ENCODE data around the gene PPME1. TPM values are rescaled to one million over a fixed set of nuclear protein-coding genes. Genes with fewer than 3 reads are reported as not detected.

The PPME1 gene
- total and polyA plus RNA-seq, 9 of the 15 experiments (the other 6 are each of a cell fraction or from before 2014, with no cell fraction given) = 9.8 to 81.7 (median 37.6) TPM

- TF ChIP-seq MLLT1 (IDR thresholded peaks at IDR 0.05) = no peak
- TF ChIP-seq PHB2 (IDR thresholded peaks at IDR 0.05; ENCODE audit: low read depth) = no peak
- no peak for TF ChIP-seq ZBTB7A (IDR thresholded peaks at IDR 0.05; ENCODE audit: borderline replicate concordance, control insufficient read depth, low read depth, low read length)
- no peak for TF ChIP-seq LCOR (CRISPR knock-in tag; IDR thresholded peaks at IDR 0.05)
- TF ChIP-seq HBP1 (CRISPR knock-in tag; IDR thresholded peaks at IDR 0.05) = no peak
Observed at GRCh38 chr11:74138021-74138420, 33.1 kb upstream of the PPME1 start (continued).

- Histone ChIP-seq H3K9me3 (replicated peaks; ENCODE audit: control insufficient read depth, insufficient read depth, low read depth, low read length) (no peaks in the 10 kb centered on the region), H3K9ac (ENCODE audit: insufficient read depth in 1 of 2, low read depth in 2 of 2, low read length in 2 of 2) (peak overlapping the region in 1 of 2 experiments; percentile 37; a peak in 2 of 4 replicates), H2AFZ (ENCODE audit: low read depth, low read length) (peak overlapping the region; percentile 58), H3K36me3 (ENCODE audit: control insufficient read depth, insufficient read depth, low read length) (peaks cover 29% of the 10 kb centered on the region), H4K20me1 (replicated peaks; ENCODE audit: control insufficient read depth, insufficient read depth, low read length) (no peaks in the 10 kb centered on the region), H3K4me1 (replicated peaks in 1 of 2; ENCODE audit: control insufficient read depth in 2 of 2, insufficient read depth in 2 of 2, low read length in 2 of 2) (peaks cover 0 to 21% of the 10 kb centered on the region in 2 experiments; a peak in 2 of 5 replicates), H3K4me3 (no peak overlapping the region), H3K27me3 (ENCODE audit: control insufficient read depth in 2 of 2, insufficient read depth in 2 of 2, low read length in 2 of 2) (no peaks in the 10 kb centered on the region), H3K9me1 (ENCODE audit: control insufficient read depth, insufficient read depth, low read length) (no peaks in the 10 kb centered on the region), H3K79me2 (ENCODE audit: control insufficient read depth, insufficient read depth, low read length) (no peaks in the 10 kb centered on the region), H3K4me2 (ENCODE audit: insufficient read depth, low read length) (peak overlapping the region; percentile 11), H3K27ac (ENCODE audit: extremely low read depth, low read depth, low read length) (peak overlapping the region; percentile 69)
- POLR2A ChIA-PET = interaction anchor here (3.6 kb wide), 1 partner anchor 11 kb away, joined by 14 read pairs; no protein-coding TSS in a partner anchor
- in situ Hi-C loops (cut with MboI) = no loop called here
- CTCF ChIA-PET (ENCODE audit: low intra/inter-chr PET ratio) = no interaction called here
- FAIRE-seq (peak; percentile 86), ATAC-seq (peak; percentile 92), DNase-seq (ENCODE audit: extremely low read depth in 1 of 4, low spot score in 3 of 4) (peak; percentile 32 to 76 (median 47))
- 10% methylated on average over 2 of the region's 2 CpGs for WGBS (ENCODE audit: insufficient coverage, low coverage, missing lambda C conversion rate)
- intact Hi-C loops (cut with micrococcal nuclease) = no loop called here
- BruUV-seq (replicated peaks) = no TSS peak
- peak; percentile 78 for TF ChIP-seq MAFK (IDR thresholded peaks at IDR 0.05; ENCODE audit: low read length)
- no peak for TF ChIP-seq ZNF445 (CRISPR knock-in tag; IDR thresholded peaks at IDR 0.05; ENCODE audit: low read depth)
- no peak for TF ChIP-seq ERF (CRISPR knock-in tag; IDR thresholded peaks at IDR 0.05)
- no peak for TF ChIP-seq ZNF133 (CRISPR knock-in tag; IDR thresholded peaks at IDR 0.05)
- TF ChIP-seq CBX3 (IDR thresholded peaks at IDR 0.05; ENCODE audit: borderline replicate concordance in 1 of 2, low read length in 2 of 2) = no peak
- TF ChIP-seq NUFIP1 (IDR thresholded peaks at IDR 0.05; ENCODE audit: partially characterized antibody) = no peak
- TF ChIP-seq E2F4 (CRISPR knock-in tag; IDR thresholded peaks at IDR 0.05; ENCODE audit: low read depth) = no peak
- peak; percentile 74 for TF ChIP-seq ZEB2 (IDR thresholded peaks at IDR 0.05)
- TF ChIP-seq HMGXB4 (CRISPR knock-in tag; IDR thresholded peaks at IDR 0.05) = no peak
- TF ChIP-seq THRAP3 (IDR thresholded peaks at IDR 0.05; ENCODE audit: borderline replicate concordance) = no peak
- no peak for TF ChIP-seq RUNX1 (IDR thresholded peaks at IDR 0.05; ENCODE audit: low read depth)
Observed at GRCh38 chr11:74138572-74138971, 32.5 kb upstream of the PPME1 start.
